Naive thymus-derived CD4-positive, alpha-beta T cell (primary cell): ENCODE measurements around the gene IFNGR1. TPM values are rescaled to one million over a fixed set of nuclear protein-coding genes. Genes with fewer than 3 reads are reported as not detected.

ENCODE experiments used
- ATAC-seq: fragments of 150-1000 bp; cut with Tn5 transposase; 2 replicates; pipeline ENCODE4 v1.10.0; 2021; ENCODE audit warnings: mild to moderate bottlenecking, moderate library complexity
- CTCF ChIA-PET: fragments of 350-600 bp; sonication (Branson Sonifier 250); formaldehyde crosslinking; loops from one replicate; lab custom pipeline; 2021; ENCODE audit warnings: antibody characterized with exemption; lab: Charles Lee
- POLR2A ChIA-PET: fragments of 350-600 bp; sonication (Branson Sonifier 250); formaldehyde crosslinking; loops from one replicate; lab custom pipeline; 2021; ENCODE audit warnings: antibody characterized with exemption, inconsistent platforms; lab: Charles Lee
- DNase-seq, 9 donors: peaks; one replicate each; pipeline versions ENCODE4 v3.0.0 to v3.0.0-alpha.2; 2020 to 2022; ENCODE audit warnings: mixed read lengths in 1 of 9
- H3K27ac ChIP-seq: one replicate; pipeline ENCODE4 v1.7.0; 2013; ENCODE audit warnings: mild to moderate bottlenecking, low read depth, low read length, moderate library complexity
- H3K27me3 ChIP-seq, 2 donors: one replicate each; pipeline ENCODE4 v1.7.0; 2013; ENCODE audit warnings: low read length in 2 of 2, mild to moderate bottlenecking in 2 of 2, moderate library complexity in 2 of 2; ENCODE audit not compliant: control insufficient read depth in 2 of 2, insufficient read depth in 2 of 2
- H3K36me3 ChIP-seq, 3 experiments: 1 replicate in 2 of 3; 2 replicates in 1 of 3; pipeline ENCODE4 v1.7.0; 2013; ENCODE audit warnings: low read length in 3 of 3, mild to moderate bottlenecking in 3 of 3, moderate library complexity in 1 of 3; ENCODE audit not compliant: insufficient read depth in 3 of 3, control insufficient read depth in 2 of 3
- H3K4me1 ChIP-seq, 2 donors: one replicate each; pipeline ENCODE4 v1.7.0; 2013; ENCODE audit warnings: low read length in 2 of 2, mild to moderate bottlenecking in 2 of 2, moderate library complexity in 1 of 2; ENCODE audit not compliant: control insufficient read depth in 2 of 2, insufficient read depth in 2 of 2
- H3K4me3 ChIP-seq: 2 replicates; pipeline ENCODE4 v1.7.0; 2013; ENCODE audit warnings: mild to moderate bottlenecking, low read length
- H3K9me3 ChIP-seq, 3 experiments: 1 replicate in 2 of 3; 2 replicates in 1 of 3; pipeline ENCODE4 v1.7.0; 2013; ENCODE audit warnings: low read length in 3 of 3; ENCODE audit not compliant: control insufficient read depth in 2 of 3
- H3K27ac Mint-ChIP-seq, 9 donors: one replicate each; pipeline ENCODE4 v1.8.0; 2020 to 2022; ENCODE audit warnings: mixed read lengths in 9 of 9, mild to moderate bottlenecking in 8 of 9, moderate library complexity in 5 of 9, inconsistent platforms in 2 of 9
- H3K27me3 Mint-ChIP-seq, 5 donors: one replicate each; pipeline ENCODE4 v1.8.0; 2021 to 2022; ENCODE audit warnings: mixed read lengths in 5 of 5, mild to moderate bottlenecking in 1 of 5
- H3K36me3 Mint-ChIP-seq, 5 donors: one replicate each; pipeline ENCODE4 v1.8.0; 2020 to 2022; ENCODE audit warnings: mixed read lengths in 5 of 5, mild to moderate bottlenecking in 3 of 5, inconsistent platforms in 1 of 5
- H3K4me1 Mint-ChIP-seq, 7 donors: one replicate each; pipeline ENCODE4 v1.8.0; 2020 to 2022; ENCODE audit warnings: mixed read lengths in 7 of 7, mild to moderate bottlenecking in 3 of 7, inconsistent platforms in 1 of 7
- H3K4me3 Mint-ChIP-seq, 10 donors: one replicate each; pipeline ENCODE4 v1.8.0; 2020 to 2022; ENCODE audit warnings: mild to moderate bottlenecking in 10 of 10, mixed read lengths in 10 of 10, moderate library complexity in 6 of 10, inconsistent platforms in 2 of 10
- H3K9me3 Mint-ChIP-seq, 11 donors: one replicate each; pipeline ENCODE4 v1.8.0; 2020 to 2022; ENCODE audit warnings: mixed read lengths in 11 of 11, mild to moderate bottlenecking in 4 of 11, inconsistent platforms in 1 of 11, moderate library complexity in 1 of 11
- intact Hi-C, 2 donors: fragments of 100-400 bp; cut with micrococcal nuclease; formaldehyde crosslinking; loops; one replicate each; pipeline ENCODE4 v1.15.1; 2023
- polyA plus RNA-seq, 2 donors: library from polyadenylated mRNA; unstranded; fragments of 300-500 nt; fragmentation: Illumina TruSeq; gene quantifications; one replicate each; pipeline ENCODE4 v1.2.3, GENCODE V29; 2021
- total RNA-seq, 6 experiments: library from RNA in 5 of 6; stranded (reverse) in 5 of 6; gene quantifications; 1 replicate in 5 of 6; 2 replicates in 1 of 6; pipeline ENCODE4 v1.2.3 and lab custom pipeline; 2021 to 2026

Gene IFNGR1
- total and polyA plus RNA-seq, 7 experiments from 2014 or later: 27.9 to 90.7 (median 31.3) TPM

- H3K9me3 Mint-ChIP-seq: peaks cover 0 to 11% (median under 1%) of the 10 kb centered on the region in 11 donors
- POLR2A ChIA-PET: no interaction called here
- no peaks in the 10 kb centered on the region for H3K27me3 ChIP-seq
- intact Hi-C loops: no loop called here
- no peaks in the 10 kb centered on the region for H3K36me3 ChIP-seq
- H3K4me1 Mint-ChIP-seq: peaks cover 0 to 14% (median 0%) of the 10 kb centered on the region in 7 donors
- H3K36me3 Mint-ChIP-seq: peaks cover 0 to 16% (median 0%) of the 10 kb centered on the region in 5 donors
- no peak within 1 kb of the TSS for H3K4me3 Mint-ChIP-seq
- ATAC-seq (no peak), DNase-seq (no peak)
- H3K27ac Mint-ChIP-seq: no peak within 1 kb of the TSS
- H3K4me3 ChIP-seq: no peak within 1 kb of the TSS
- CTCF ChIA-PET: no interaction called here
- no peaks in the 10 kb centered on the region for H3K9me3 ChIP-seq
- H3K27me3 Mint-ChIP-seq: peaks cover 0 to 16% (median under 1%) of the 10 kb centered on the region in 5 donors
- no peak within 1 kb of the TSS for H3K27ac ChIP-seq
- H3K4me1 ChIP-seq: no peaks in the 10 kb centered on the region
Observed at GRCh38 chr6:137173501-137173900, 45.7 kb downstream of the IFNGR1 start, which contains the start of gene IL22RA2. IL22RA2 (minus strand) TSS chr6:137173644; CDS start chr6:137161749, 11,895 bp downstream.

GRCh38 chr6:137172734-137173431, 46.3 kb downstream of the IFNGR1 start:
- peaks cover 0 to 16% (median 0%) of the 10 kb centered on the region in 7 donors for H3K4me1 Mint-ChIP-seq
- H3K27ac ChIP-seq: no peak overlapping the region
- H3K4me3 ChIP-seq: no peak overlapping the region
- ATAC-seq (no peak), DNase-seq (no peak)
- H3K4me3 Mint-ChIP-seq: no peak overlapping the region
- no peaks in the 10 kb centered on the region for H3K27me3 ChIP-seq
- H3K9me3 Mint-ChIP-seq: peaks cover 0 to 11% (median 0%) of the 10 kb centered on the region in 11 donors
- H3K4me1 ChIP-seq: no peaks in the 10 kb centered on the region
- no peaks in the 10 kb centered on the region for H3K9me3 ChIP-seq
- ChIA-PET POLR2A (no interaction called here), CTCF (no interaction called here)
- H3K27ac Mint-ChIP-seq: no peak overlapping the region
- intact Hi-C loops: no loop called here
- peaks cover 0 to 14% (median 0%) of the 10 kb centered on the region in 5 donors for H3K36me3 Mint-ChIP-seq
- peaks cover 0 to 16% (median 0%) of the 10 kb centered on the region in 5 donors for H3K27me3 Mint-ChIP-seq
- H3K36me3 ChIP-seq: no peaks in the 10 kb centered on the region

- H3K4me3 ChIP-seq: no peak overlapping the region
- Mint-ChIP-seq H3K27ac (no peak overlapping the region), H3K27me3 (peaks cover 0 to 12% (median 0%) of the 10 kb centered on the region in 5 donors), H3K4me1 (peaks cover 0 to 21% (median 0%) of the 10 kb centered on the region in 7 donors), H3K4me3 (no peak overlapping the region), H3K9me3 (peaks cover 0 to 11% (median 0%) of the 10 kb centered on the region in 11 donors), H3K36me3 (peaks cover 0 to 14% (median 0%) of the 10 kb centered on the region in 5 donors)
- ATAC-seq: no peak
- no peaks in the 10 kb centered on the region for H3K27me3 ChIP-seq
- H3K27ac ChIP-seq: no peak overlapping the region
- intact Hi-C loops: no loop called here
- no peaks in the 10 kb centered on the region for H3K9me3 ChIP-seq
- no peaks in the 10 kb centered on the region for H3K36me3 ChIP-seq
- no peak for DNase-seq
- CTCF ChIA-PET: interaction anchor here (0.6 kb wide), 1 partner anchor 525 kb away, joined by 3 read pairs; no protein-coding TSS in a partner anchor
- no peaks in the 10 kb centered on the region for H3K4me1 ChIP-seq
- POLR2A ChIA-PET: no interaction called here
Observed at GRCh38 chr6:137171824-137172733, 47.1 kb downstream of the IFNGR1 start.

GRCh38 chr6:137171053-137171374, 48.2 kb downstream of the IFNGR1 start:
- intact Hi-C loops: no loop called here

GRCh38 chr6:137170266-137171052, 48.7 kb downstream of the IFNGR1 start:
- Histone ChIP-seq H3K27me3 (no peaks in the 10 kb centered on the region), H3K36me3 (no peaks in the 10 kb centered on the region), H3K4me3 (no peak overlapping the region), H3K27ac (no peak overlapping the region), H3K9me3 (no peaks in the 10 kb centered on the region), H3K4me1 (peaks cover 0 to 9% of the 10 kb centered on the region in 2 donors)
- ATAC-seq (no peak), DNase-seq (no peak)
- POLR2A ChIA-PET: no interaction called here
- Mint-ChIP-seq H3K4me1 (peaks cover 2 to 32% (median 7%) of the 10 kb centered on the region in 7 donors), H3K4me3 (no peak overlapping the region), H3K9me3 (peaks cover 0 to 14% (median 0%) of the 10 kb centered on the region in 11 donors), H3K27ac (no peak overlapping the region), H3K27me3 (peaks cover 0 to 5% (median 0%) of the 10 kb centered on the region in 5 donors), H3K36me3 (peaks cover 0 to 19% (median 0%) of the 10 kb centered on the region in 5 donors)
- CTCF ChIA-PET: no interaction called here
- intact Hi-C loops: no loop called here

More at GRCh38 chr6:137171053-137171374, 48.2 kb downstream of the IFNGR1 start:
- Mint-ChIP-seq H3K36me3 (peaks cover 0 to 17% (median 0%) of the 10 kb centered on the region in 5 donors), H3K27ac (no peak overlapping the region), H3K4me3 (no peak overlapping the region), H3K4me1 (peaks cover 0 to 26% (median 4%) of the 10 kb centered on the region in 7 donors), H3K9me3 (peaks cover 0 to 13% (median 0%) of the 10 kb centered on the region in 11 donors), H3K27me3 (peaks cover 0 to 11% (median 0%) of the 10 kb centered on the region in 5 donors)
- peaks cover 0 to 4% of the 10 kb centered on the region in 2 donors for H3K4me1 ChIP-seq
- no peak overlapping the region for H3K27ac ChIP-seq
- DNase-seq: no peak
- no peaks in the 10 kb centered on the region for H3K27me3 ChIP-seq
- no peak for ATAC-seq
- POLR2A ChIA-PET: no interaction called here
- no peak overlapping the region for H3K4me3 ChIP-seq
- H3K36me3 ChIP-seq: no peaks in the 10 kb centered on the region
- CTCF ChIA-PET: no interaction called here
- no peaks in the 10 kb centered on the region for H3K9me3 ChIP-seq
